Suppressor macrophage treated with lipopolysaccharide for 1 hour (primary cell): ENCODE measurements around the gene PRR35.

Experiments
- DNase-seq, 3 donors: peaks; one replicate each; pipeline ENCODE4 v3.0.0-alpha.2; 2020 to 2022

PRR35 gene

DNA sequence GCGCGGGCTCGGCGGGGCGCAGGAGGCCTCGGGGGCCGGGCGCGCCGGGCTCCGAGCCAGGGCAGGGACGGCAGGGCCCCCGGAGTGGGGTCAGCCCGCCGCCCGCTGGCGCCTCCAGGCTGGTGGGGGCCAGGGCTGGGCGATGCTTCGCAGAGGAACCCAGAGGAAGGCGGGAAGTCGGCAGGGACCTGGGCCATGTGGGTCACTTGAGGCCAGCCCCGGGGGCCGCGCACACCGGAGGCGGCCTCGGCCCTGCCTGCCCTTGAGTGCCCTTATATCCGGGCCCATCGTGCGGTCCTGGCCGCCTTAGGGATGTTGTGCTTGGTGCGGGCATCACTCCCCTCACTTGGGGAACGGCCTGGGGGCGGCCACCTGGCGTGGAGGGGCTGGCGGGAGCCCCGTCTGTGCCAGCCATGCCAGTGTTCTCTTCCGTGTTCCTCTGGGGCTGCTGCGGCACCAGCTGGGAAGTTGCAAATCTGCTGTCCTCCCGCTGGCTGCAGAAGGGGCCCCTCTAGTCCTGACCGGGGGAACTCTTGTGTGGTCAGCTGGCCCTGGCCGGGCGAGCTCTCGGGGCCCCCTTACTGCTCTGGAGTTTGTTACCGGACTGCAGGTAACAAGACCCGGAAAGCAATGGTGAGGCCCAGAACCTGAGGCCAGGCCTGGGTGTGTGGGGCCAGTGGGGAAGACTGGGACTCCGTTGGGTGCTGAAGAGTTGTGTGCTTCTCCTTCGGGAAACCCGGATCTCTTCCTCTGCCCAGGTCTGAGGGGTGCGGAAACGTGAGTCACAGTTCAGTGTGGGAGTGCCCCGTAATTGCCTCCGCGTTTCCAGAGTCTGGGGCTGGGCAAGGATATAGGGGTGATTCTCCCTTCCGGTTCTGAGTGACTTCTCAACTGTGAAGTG, 31.8 kb upstream of the PRR35 start:
- peak; percentile 88 to 91 (median 91) for DNase-seq

DNA sequence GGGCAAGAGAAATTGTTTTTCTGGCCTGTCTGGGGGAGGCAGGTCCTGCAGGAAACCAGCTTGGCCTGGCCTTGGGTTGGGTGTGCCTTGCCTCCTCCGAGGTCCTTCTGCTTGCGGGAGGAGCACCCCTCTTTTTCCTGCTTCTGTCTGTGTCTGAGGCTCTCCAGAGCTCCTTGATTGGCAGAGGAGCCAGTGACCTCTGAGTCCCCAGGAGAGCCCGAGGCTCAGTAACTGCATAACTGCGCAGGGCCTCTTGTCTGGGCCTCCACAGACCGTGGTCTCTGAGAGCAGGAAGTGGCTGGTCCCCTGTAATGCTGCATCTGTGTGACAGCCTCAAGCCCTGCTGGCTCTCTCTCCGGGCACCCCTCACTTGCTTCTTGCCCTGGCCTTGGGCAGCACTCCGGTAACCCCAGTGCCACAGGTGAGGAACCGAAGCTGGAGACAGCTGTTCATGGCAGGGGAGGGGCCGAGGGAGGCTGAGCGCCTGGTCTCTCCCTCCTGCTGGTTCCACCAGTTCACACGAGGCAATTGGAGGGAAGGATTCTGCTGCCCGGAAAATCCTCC, 31.1 kb upstream of the PRR35 start:
- DNase-seq = no peak

DNA sequence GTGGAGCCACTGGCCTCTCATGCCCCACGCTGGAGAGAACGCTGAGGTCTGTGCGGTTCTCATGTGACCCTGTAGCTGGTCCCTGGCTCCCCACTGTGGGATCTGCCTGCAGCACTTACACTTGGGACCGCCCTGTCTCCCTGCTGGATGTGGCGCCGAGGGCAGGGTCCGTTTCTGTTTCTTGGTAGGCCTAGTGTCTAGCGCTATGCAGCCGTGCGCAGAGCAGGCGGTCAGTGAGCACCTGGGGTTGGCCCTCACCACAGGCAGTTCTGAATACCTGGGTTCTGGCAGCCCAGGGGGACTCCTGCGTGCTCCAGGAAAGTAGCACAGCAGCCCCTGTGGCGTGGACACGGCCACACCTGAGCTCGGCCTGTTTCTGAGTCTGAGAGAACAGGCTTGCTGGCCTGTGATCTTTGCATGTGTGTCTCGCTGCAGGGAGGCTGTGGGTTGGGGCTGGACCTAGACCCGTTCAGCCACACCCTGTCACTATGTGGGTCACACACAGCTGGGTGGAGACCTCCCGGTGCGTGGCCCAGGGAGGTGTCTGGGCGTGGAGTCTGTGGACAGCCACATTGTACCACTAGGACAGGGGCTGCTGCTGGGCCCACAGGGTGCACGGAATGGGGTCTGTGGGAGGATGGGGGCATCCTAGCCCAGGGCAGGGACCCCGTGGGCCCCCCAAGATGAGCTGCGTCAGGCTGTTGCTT, 29.9 kb upstream of the PRR35 start:
- no peak for DNase-seq

DNA sequence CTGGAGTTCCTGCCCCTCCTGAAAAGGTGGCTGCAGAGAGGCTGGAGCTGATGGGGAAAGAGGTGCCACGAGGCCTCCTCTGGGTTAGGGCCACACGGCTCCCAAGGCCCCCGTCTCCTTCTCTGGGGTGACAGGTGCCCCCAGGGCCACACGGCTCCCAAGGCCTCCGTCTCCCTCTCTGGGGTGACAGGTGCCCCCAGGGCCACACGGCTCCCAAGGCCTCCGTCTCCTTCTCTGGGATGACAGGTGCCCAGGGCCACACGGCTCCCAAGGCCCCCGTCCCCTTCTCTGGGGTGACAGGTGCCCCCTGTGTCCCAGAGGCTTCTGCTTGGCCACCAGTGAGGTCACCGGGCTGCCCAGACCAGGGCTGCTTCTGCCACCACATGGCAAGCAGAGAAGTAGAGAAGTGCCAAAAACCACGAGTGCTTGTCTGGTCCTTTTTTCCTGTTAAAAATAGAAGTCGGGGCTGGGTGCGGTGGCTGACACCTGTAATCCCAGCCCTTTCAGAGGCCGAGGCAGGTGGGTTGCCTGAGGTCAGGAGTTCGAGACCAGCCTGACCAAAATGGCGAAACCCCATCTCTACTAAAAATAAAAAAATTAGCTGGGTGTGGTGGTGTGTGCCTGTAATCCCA, 28.6 kb upstream of the PRR35 start:
- DNase-seq = no peak

DNA sequence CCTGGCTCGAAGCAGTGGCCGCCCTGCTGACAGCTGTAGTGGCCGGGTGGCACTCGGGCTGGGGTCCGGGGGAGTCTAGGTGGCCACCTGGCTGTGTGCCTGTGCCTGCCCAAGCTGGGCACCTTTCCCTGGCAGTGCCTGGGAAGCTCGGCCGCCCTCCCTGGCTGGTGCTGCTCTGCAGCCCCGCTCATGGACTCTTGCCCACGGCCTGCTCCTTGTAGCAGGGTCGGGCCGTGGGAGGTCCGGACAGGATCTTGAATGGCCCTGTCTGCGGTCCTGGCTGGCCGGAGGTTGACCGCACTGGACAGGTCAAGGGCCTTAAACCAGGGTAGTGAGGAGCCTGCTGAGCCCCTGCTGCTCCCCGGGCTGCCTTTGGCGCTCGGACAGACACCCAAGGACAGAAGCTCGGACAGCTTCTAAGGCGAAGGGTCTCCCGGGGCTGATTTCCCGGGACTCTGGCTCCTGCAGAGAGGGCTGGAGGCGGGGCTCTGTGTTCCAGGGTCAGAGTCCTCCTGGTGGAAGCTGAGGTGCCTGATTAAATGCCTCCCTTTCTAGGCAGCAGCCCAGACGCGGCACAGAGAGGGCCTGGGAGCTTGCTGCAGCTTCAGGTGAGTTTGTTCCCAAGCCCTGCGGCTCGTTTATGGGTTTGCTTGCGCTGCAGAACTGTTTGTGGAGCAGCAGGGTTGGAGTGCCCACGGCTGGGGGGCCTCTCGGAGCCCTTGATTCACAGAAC, 26.6 kb upstream of the PRR35 start:
- DNase-seq = no peak

DNA sequence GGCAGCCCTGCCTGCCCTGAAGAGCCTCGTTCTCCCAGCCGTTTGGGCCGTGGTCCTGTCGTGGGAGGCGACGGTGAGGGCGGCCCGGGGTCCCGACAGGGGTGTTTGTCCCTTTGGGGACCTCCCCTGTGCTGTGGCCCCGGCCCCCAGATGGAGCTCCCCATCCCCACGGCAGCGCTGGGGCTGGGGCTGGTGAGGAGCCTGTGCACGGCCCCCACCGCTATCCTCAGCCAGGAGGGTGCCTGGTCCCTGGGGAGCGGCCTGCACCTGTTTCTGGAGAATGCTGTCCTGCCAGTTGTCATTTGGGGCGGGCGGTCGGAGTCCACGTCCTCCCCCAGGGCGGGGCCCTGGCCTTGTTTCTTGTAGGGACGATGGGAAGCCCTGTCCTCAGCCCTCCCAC, 26.1 kb upstream of the PRR35 start:
- no peak for DNase-seq

DNA sequence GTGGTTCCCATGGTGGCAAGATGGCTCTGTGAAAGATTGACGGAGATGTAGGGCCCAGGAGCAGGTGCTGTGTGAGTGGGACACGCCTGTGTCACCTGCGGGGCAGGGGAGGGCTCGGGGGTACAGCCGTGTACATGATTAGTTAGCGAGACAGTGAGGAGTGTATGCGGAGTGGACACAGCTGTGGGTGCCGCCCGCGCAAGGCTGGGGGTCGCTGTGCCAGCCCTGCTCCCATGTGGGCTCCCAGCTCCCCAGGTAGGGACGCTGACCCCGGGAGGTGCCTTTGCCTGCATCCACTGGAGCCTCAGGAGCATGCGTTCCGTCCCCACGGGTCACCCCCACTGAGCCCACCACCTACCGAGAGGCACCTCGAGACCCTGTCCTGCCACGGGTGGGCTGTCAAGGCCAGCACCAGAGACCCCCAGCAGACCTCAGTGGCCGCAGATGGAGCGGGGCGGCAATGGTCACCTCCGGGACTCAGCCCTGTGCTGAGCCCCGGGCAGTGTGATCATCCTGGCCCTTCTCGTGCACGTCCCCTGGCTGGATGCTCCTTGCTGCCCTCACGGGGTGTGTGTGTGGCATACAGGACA, 25.2 kb upstream of the PRR35 start:
- no peak for DNase-seq

DNA sequence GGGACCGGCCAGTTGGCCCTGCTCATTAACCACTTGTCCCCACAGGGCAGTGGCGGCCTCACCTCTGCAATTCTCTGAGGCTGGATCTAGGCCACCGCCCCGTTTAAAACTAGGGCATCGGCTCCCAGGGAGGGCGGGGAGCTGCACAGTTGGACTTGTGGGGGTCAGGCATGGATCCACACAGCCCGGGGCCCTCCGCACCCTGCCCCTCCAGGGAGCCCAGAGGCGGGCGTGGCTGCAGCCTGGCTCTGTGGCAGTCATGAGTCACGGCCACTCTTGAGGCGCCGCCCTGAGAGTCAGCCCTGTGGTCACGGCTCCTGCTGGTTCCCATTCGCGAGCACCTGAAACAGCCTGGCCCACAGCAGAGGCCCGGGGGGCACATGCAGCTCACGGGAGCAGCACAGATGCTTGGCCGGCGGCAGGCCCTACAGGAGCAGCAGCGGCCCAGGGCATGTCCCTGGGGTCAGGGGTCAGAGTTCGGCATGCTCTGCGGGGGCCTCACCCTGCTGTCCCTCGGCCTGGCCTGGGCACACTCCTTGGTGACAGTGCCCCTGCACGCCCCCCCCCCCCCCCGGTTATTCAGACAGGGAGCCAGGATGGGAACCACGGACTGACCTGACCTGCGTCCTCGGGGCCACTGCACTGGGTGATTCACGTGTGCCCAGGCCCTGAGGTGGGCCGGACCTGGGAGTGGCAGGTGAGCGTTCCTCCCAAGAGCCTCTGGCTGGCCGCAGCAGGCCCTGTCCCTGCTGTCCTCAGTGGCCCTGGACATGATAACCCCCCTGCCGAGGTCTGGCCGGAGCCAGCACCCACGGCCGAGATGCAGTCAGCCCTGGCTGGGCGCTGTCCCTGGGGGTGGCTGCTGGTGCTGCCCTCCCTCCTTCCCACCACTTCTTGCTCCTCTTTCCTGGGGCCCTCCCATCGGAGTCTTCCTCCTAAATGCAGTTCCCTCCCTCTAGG, 24.5 kb upstream of the PRR35 start:
- peak in 1 of 3 donors; percentile 35 for DNase-seq

DNA sequence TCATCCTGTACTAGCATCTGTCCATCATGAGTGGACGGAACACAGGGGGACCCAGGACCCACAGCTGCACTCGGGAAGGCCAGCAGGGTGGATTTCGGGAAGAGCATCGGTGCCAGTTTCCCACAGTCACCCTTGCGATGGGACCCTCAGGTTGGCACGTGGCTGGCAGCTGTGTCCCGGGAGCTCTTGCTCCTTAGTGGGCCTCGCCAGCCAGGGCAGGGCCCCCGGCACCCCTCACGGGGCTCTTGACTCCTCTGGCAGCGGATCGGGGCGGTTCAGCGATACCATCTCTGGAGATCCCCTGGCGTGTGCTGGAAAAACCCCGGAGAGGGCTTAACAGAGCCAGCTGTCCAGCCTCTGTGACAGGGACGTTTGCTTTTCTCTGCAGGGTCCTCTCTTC, 23.4 kb upstream of the PRR35 start:
- DNase-seq = no peak

DNA sequence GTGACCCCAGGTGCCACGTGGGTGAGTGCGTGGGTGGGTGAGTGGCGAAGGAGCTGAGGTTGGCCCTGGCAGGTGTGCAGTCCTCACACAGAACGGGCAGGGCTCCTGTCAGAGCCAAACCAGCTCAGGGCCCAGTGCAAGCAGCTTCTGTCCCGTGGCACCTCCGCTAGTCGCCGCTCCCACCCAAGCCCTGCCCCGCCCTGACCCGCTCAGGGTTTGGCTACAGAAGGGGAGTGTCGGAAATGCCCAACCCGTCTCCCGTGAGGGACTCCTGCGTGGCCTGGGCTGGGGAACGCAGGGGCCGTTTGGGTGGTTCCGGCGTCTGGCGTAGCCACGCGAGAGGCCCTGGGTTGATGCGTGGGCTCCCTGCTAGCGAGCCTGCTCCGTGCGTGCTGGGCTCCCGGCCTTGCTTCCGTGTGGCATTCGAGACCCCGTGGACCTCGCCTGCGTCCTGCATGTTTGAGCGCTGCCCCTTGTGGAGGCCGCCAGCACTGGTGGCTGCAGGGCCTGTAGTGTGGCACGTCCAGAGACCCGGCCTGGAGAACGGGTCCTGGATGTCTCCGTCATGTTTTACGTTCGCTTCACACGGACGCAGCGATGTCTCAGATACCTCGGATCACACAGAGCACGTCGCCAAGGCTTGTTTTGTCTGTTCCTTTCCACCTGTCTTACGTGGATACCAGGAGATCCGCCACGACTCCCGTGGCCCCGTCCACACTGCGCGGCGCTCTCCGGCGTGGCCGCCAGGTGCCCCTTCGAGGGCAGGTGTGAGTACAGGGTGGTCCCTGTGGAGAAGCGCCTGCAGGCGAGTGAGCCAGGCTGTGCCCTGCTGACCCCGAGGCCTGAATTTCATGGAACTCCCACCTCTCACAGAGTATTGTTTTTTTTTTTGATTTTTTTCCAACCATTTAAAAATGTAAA, 22.5 kb upstream of the PRR35 start:
- DNase-seq = no peak

DNA sequence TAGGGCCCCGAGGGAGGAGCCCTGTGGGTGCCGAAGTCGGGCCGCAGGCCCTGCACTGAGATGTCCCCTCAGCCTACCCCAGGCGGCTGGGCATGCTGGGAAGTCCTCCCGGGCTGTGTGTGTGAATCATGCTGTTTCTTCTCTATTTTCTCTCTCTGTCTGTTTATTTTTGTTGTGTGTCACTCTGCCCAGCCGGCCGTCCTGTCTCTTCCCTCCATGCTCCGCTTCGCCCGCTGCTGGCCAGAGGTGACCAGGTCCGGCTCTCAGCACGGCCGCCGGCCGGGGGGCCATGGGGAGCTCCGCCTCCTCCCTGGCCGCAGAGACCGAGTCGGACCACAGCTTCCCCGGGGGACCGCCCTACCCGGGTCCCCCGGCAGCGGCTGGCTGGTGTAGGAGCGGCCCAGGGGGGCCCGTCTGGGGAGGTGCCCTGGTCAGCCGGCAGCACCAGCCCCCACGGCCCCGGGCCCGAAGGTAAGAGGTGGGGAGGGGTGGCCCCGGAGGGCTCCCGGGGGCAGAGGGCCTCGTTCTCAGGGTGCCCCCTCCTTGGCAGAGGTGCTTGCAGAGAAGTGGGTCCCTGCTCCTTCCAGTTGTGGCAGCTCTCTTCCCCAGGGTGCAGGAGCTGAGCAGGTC, 20.2 kb upstream of the PRR35 start:
- DNase-seq = no peak

DNA sequence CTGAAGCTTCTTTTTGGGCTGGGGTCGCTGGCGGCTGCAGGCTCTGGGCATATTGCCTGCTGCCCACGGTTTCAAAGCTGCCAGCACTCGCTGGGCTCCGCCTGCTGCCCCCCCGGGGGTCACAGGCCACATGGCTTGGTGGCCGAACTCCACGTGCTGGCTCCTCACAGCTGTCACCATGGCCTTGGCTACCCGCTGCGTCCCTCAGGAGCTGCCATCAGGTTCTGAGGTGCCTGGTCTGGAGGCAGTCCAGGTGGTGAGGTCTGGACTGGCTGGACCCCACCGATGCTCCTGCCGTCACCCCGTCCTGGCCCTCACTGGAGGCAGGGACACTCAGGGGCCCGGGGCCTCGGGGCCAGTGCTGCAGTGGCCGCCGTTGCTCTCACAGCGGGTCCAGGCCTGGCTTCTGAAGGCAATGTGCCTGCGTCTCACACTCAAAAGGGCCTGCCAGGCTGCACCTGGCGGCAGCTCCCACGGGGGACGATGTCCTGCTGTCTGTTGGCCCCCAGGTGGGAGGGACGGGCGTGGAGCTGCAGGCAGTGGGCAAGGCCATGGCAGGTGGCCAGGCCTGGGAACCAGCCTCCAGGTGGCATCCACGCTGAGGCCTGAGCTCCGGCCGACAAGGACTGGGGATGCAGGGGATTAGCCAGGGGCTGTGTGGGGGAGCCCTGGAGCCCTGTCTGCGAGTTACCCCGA, 19.4 kb upstream of the PRR35 start:
- no peak for DNase-seq

DNA sequence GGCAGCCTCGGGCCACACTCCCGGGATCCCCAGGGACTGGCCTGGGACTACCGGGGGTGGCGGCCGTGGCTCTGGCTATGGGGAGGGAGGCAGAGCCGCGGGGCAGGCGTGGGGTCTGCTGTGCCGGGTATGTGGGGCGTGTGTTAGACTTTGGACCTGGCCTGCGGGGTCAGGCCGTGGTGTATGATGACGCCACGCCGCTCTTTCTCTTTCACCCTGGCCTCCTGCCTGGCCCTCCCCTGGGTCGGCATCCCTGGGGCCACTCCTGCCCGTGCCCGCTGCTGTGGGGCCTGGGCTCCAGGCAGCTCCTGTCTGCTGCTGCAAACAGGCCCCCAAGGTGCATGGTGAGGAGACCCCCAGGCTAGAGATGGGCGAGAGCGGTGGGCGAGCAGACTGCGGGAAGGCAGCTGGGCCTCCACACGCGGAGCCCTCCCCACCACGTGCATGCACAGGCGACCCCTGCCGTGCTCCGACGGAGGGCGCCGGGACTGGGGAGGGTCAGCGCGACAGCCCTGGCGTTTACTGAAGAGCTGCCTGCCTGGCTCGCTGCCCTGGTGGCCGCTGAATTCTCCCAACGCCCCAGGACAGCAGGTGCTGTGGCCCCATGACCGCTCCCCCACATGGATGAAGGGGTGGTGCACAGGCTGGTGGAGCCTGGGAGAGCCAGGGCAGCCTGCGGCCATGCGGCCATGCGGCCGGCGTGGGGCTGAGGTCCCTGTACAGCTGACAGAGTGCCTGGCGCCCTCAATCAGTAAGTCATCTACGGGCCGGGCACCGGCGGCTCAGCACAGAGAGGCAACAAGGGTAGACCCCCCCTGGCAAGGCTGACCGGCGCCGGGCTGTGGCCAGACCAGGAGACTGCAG, 16.7 kb upstream of the PRR35 start:
- DNase-seq = no peak

DNA sequence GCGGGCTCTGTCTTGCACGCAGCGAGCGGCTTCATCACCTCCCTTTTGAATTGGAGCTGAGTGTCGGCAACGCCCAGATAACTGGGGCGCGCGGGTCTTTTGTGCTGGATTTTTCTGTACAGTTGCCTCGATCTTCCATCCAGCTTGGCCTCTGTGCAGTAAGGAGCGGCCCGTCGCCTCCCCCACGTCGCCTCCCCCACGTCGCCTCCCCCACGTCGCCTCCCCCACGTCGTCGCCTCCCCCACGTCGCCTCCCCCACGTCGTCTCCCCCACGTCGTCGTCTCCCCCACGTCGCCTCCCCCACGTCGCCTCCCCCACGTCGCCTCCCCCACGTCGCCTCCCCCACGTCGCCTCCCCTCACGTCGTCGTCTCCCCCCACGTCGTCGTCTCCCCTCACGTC, 15.7 kb upstream of the PRR35 start:
- no peak for DNase-seq

DNA sequence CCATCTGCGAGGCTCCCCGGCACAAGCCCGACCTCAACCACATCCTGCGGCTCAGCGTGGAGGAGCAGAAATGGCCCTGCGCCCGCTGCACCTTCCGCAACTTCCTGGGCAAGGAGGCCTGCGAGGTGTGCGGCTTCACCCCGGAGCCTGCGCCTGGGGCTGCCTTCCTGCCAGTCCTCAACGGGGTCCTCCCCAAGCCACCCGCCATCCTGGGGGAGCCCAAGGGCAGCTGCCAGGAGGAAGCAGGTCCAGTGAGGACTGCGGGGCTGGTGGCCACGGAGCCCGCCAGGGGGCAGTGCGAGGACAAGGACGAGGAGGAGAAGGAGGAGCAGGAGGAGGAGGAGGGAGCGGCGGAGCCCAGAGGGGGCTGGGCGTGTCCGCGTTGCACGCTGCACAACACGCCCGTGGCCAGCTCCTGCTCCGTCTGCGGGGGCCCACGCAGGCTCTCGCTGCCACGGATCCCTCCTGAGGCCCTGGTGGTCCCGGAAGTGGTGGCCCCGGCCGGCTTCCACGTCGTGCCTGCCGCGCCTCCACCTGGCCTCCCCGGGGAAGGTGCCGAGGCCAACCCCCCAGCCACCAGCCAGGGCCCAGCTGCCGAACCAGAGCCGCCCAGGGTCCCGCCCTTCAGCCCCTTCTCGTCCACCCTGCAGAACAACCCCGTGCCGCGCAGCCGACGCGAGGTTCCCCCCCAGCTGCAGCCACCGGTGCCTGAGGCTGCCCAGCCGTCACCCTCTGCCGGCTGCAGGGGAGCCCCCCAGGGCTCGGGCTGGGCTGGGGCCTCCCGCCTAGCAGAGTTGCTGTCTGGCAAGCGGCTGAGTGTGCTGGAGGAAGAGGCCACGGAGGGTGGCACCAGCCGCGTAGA, 13.1 kb upstream of the PRR35 start:
- DNase-seq = peak; percentile 68 to 74 (median 72)

DNA sequence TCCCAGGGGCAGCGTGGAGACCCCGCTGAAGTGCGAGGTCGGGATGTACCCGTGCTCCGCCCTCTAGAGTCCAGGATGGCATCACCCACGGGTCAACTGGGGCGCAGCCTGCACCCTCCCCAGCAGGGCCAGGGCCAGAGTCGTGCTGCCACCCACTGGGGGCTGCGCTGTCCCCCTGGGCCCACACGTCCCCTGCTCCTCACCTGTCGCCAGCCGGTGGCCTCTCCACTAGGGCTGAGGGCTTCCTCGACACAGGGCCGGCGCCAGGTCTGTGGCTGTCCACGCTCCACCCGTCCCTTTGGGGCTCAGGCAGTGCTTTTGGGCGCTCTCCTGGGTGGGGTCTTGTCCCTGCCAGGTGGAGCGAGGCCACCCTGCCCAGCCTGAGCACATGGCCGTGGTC, 11.6 kb upstream of the PRR35 start:
- DNase-seq = no peak
